ENCODE measurements around the gene KRTAP2-1. TPM values are rescaled to one million over a fixed set of nuclear protein-coding genes. Genes with fewer than 3 reads are reported as not detected.

The KRTAP2-1 gene
- total RNA-seq, 1 experiment from 2014 or later, result not detected

DNA sequence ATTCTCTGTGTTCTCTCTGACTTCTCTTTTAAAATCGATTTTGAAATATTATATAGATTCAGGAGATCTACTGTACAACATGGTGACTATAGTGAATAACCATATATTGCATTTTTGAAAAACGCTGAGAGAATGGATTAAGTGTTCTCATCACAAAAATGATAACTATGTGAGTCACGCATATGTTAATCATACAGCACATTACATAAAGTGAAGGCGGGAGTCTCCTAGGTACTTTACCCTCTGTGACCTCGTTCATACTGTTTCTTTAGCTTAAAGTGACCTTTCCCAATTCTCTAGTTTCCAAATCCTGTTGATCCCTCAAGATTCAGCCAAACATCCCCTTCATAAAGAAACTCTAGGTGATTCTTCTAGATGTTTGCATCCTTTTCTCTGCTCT, 44.3 kb downstream of the KRTAP2-1 start:
- Histone ChIP-seq H3K4me3 (replicated peaks in 1 of 2; ENCODE audit: low read depth in 1 of 2, low read length in 2 of 2) (no peak overlapping the region), H3K4me2 (ENCODE audit: low read length) (no peak overlapping the region), H3K9me2 (ENCODE audit: insufficient read depth) (no peaks in the 10 kb centered on the region), H3K9me3 (ENCODE audit: control insufficient read depth in 1 of 2, insufficient read depth in 1 of 2, low read depth in 1 of 2, low read length in 2 of 2) (no peaks in the 10 kb centered on the region), H3K27me3 (ENCODE audit: insufficient read depth, low read length) (no peaks in the 10 kb centered on the region), H3K36me3 (ENCODE audit: control insufficient read depth in 1 of 2, insufficient read depth in 2 of 2, low read length in 2 of 2) (no peaks in the 10 kb centered on the region), H3K27ac (ENCODE audit: low read depth, low read length) (no peak overlapping the region), H3K4me1 (ENCODE audit: control insufficient read depth in 1 of 2, insufficient read depth in 2 of 2, low read length in 2 of 2) (no peaks in the 10 kb centered on the region; a peak in 1 of 4 replicates), H4K20me1 (ENCODE audit: insufficient read depth) (no peaks in the 10 kb centered on the region), H3K9ac (ENCODE audit: low read length) (no peak overlapping the region), H3K79me2 (ENCODE audit: insufficient read depth, low read length) (no peaks in the 10 kb centered on the region), H2AFZ (ENCODE audit: low read depth, low read length, poor library complexity, severe bottlenecking) (peak overlapping the region; percentile 3)
- no TSS peak for BruUV-seq (replicated peaks)
- intact Hi-C loops (cut with micrococcal nuclease), result no loop called here
- TF ChIP-seq EGR1 (IDR thresholded peaks at IDR 0.05; ENCODE audit: low read depth), result no peak
- no peak for TF ChIP-seq YY1 (IDR thresholded peaks at IDR 0.05; ENCODE audit: extremely low read depth, insufficient replicate concordance, low read depth, low read length)
- TF ChIP-seq EZH2 (IDR thresholded peaks at IDR 0.05), result no peak
- TF ChIP-seq, protein P1, sequence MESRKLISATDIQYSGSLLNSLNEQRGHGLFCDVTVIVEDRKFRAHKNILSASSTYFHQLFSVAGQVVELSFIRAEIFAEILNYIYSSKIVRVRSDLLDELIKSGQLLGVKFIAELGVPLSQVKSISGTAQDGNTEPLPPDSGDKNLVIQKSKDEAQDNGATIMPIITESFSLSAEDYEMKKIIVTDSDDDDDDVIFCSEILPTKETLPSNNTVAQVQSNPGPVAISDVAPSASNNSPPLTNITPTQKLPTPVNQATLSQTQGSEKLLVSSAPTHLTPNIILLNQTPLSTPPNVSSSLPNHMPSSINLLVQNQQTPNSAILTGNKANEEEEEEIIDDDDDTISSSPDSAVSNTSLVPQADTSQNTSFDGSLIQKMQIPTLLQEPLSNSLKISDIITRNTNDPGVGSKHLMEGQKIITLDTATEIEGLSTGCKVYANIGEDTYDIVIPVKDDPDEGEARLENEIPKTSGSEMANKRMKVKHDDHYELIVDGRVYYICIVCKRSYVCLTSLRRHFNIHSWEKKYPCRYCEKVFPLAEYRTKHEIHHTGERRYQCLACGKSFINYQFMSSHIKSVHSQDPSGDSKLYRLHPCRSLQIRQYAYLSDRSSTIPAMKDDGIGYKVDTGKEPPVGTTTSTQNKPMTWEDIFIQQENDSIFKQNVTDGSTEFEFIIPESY (IDR thresholded peaks at IDR 0.05; ENCODE audit: extremely low read depth, insufficient replicate concordance, low read length), result no peak
- no peak for TF ChIP-seq RAD21 (IDR thresholded peaks at IDR 0.05; ENCODE audit: low read depth)
- TF ChIP-seq FOSL1 (IDR thresholded peaks at IDR 0.05; ENCODE audit: low read depth), result no peak
- no peak for TF ChIP-seq EZH2phosphoT487 (IDR thresholded peaks at IDR 0.05; ENCODE audit: borderline replicate concordance)
- TF ChIP-seq ZNF274 (IDR thresholded peaks at IDR 0.05; ENCODE audit: low read depth, low read length), result no peak
- TF ChIP-seq POLR2A (IDR thresholded peaks at IDR 0.05; ENCODE audit: borderline replicate concordance, extremely low read depth, insufficient read depth, insufficient read length), result no peak
- no peak for TF ChIP-seq ELF1 (IDR thresholded peaks at IDR 0.05; ENCODE audit: borderline replicate concordance, low read depth)
- TF ChIP-seq, protein P2, sequence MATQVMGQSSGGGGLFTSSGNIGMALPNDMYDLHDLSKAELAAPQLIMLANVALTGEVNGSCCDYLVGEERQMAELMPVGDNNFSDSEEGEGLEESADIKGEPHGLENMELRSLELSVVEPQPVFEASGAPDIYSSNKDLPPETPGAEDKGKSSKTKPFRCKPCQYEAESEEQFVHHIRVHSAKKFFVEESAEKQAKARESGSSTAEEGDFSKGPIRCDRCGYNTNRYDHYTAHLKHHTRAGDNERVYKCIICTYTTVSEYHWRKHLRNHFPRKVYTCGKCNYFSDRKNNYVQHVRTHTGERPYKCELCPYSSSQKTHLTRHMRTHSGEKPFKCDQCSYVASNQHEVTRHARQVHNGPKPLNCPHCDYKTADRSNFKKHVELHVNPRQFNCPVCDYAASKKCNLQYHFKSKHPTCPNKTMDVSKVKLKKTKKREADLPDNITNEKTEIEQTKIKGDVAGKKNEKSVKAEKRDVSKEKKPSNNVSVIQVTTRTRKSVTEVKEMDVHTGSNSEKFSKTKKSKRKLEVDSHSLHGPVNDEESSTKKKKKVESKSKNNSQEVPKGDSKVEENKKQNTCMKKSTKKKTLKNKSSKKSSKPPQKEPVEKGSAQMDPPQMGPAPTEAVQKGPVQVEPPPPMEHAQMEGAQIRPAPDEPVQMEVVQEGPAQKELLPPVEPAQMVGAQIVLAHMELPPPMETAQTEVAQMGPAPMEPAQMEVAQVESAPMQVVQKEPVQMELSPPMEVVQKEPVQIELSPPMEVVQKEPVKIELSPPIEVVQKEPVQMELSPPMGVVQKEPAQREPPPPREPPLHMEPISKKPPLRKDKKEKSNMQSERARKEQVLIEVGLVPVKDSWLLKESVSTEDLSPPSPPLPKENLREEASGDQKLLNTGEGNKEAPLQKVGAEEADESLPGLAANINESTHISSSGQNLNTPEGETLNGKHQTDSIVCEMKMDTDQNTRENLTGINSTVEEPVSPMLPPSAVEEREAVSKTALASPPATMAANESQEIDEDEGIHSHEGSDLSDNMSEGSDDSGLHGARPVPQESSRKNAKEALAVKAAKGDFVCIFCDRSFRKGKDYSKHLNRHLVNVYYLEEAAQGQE (IDR thresholded peaks at IDR 0.05; ENCODE audit: low read depth), result no peak
- no peak for TF ChIP-seq ZFX (IDR thresholded peaks at IDR 0.05)
- ChIA-PET RAD21 (ENCODE audit: low non-redundant PET in 1 of 2, low total read pairs in 2 of 2, uncharacterized antibody in 2 of 2, unreplicated experiment in 2 of 2) (no interaction called here), CTCF (no interaction called here), POLR2A (no interaction called here)
- DNase-seq (ENCODE audit: low read depth, low spot score) (no peak), ATAC-seq (no peak)

Measured in HCT116 (cell line).